GM23338 (cell line): Measurements from ENCODE around the gene LSM14A.
"Not testable (repeated sequence)": the region's sequence is repeated elsewhere in the genome, so short reads cannot be mapped to it uniquely, and the experiment has no call there.

ENCODE experiments used
- CREB1 ChIP-seq: fragments of 250-450 bp; sonication (Bioruptor Pico); IDR thresholded peaks from 2 replicates; pipeline ENCODE4 v1.5.0; 2020; ENCODE audit warnings: low read depth, mild to moderate bottlenecking, moderate library complexity
- CTCF ChIP-seq, 2 experiments: fragments of 200-600 bp in 1 of 2; sonication (generic) in 1 of 2; conservative IDR thresholded peaks; 2 replicates each; pipeline versions ENCODE4 v1.5.1 to v1.6.1; 2016 to 2017; ENCODE audit warnings: antibody characterized with exemption in 2 of 2, low read depth in 2 of 2, mild to moderate bottlenecking in 2 of 2, moderate library complexity in 1 of 2
- EZH2 ChIP-seq: fragments of 200-600 bp; sonication (generic); IDR thresholded peaks from one replicate; pipeline ENCODE4 v1.8.0; 2017; ENCODE audit warnings: antibody characterized with exemption, mild to moderate bottlenecking, low read depth; ENCODE audit not compliant: unreplicated experiment
- EZH2phosphoT487 ChIP-seq: fragments of 200-600 bp; sonication (generic); IDR thresholded peaks from one replicate; pipeline ENCODE4 v1.8.1; 2018; ENCODE audit warnings: antibody characterized with exemption; ENCODE audit not compliant: unreplicated experiment
- NANOG ChIP-seq: IDR thresholded peaks from 2 replicates; pipeline ENCODE4 v1.6.1; 2016; ENCODE audit warnings: antibody characterized with exemption, borderline replicate concordance
- POLR2AphosphoS5 ChIP-seq: IDR thresholded peaks from 2 replicates; pipeline ENCODE4 v1.6.1; 2016; ENCODE audit warnings: antibody characterized with exemption, low read depth
- STAT1 ChIP-seq: IDR thresholded peaks from one replicate; pipeline ENCODE4 v1.6.1; 2016; ENCODE audit warnings: antibody characterized with exemption; ENCODE audit not compliant: unreplicated experiment
- ZNF462 ChIP-seq: fragments of 250-450 bp; sonication (Bioruptor Pico); IDR thresholded peaks from 2 replicates; pipeline ENCODE4 v1.5.0; 2020; ENCODE audit warnings: mild to moderate bottlenecking, moderate library complexity
- TF ChIP-seq, protein P1 (sequence below): IDR thresholded peaks from one replicate; pipeline ENCODE4 v1.6.1; 2018; ENCODE audit warnings: antibody characterized with exemption; ENCODE audit not compliant: unreplicated experiment

- not testable (repeated sequence) for TF ChIP-seq CTCF (conservative IDR thresholded peaks at IDR 0.05; ENCODE audit: low read depth in 2 of 2); POLR2AphosphoS5; EZH2; NANOG; CREB1; ZNF462 (CRISPR knock-in tag); EZH2phosphoT487; STAT1
- TF ChIP-seq, protein P1, sequence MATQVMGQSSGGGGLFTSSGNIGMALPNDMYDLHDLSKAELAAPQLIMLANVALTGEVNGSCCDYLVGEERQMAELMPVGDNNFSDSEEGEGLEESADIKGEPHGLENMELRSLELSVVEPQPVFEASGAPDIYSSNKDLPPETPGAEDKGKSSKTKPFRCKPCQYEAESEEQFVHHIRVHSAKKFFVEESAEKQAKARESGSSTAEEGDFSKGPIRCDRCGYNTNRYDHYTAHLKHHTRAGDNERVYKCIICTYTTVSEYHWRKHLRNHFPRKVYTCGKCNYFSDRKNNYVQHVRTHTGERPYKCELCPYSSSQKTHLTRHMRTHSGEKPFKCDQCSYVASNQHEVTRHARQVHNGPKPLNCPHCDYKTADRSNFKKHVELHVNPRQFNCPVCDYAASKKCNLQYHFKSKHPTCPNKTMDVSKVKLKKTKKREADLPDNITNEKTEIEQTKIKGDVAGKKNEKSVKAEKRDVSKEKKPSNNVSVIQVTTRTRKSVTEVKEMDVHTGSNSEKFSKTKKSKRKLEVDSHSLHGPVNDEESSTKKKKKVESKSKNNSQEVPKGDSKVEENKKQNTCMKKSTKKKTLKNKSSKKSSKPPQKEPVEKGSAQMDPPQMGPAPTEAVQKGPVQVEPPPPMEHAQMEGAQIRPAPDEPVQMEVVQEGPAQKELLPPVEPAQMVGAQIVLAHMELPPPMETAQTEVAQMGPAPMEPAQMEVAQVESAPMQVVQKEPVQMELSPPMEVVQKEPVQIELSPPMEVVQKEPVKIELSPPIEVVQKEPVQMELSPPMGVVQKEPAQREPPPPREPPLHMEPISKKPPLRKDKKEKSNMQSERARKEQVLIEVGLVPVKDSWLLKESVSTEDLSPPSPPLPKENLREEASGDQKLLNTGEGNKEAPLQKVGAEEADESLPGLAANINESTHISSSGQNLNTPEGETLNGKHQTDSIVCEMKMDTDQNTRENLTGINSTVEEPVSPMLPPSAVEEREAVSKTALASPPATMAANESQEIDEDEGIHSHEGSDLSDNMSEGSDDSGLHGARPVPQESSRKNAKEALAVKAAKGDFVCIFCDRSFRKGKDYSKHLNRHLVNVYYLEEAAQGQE, result not testable (repeated sequence)
Observed at GRCh38 chr19:34161902-34162301, 10.4 kb upstream of the LSM14A start.
